Karpas-422 (cell line): ENCODE results near the gene RPL39. TPM values are rescaled to one million over a fixed set of nuclear protein-coding genes. Genes with fewer than 3 reads are reported as not detected.
A peak's percentile ranks its signal among the peaks of the same experiment; 100 is the strongest.
"Not testable (repeated sequence)": the region's sequence is repeated elsewhere in the genome, so short reads cannot be mapped to it uniquely, and the experiment has no call there.

Source experiments
- DNase-seq: peaks from one replicate; pipeline ENCODE4 v3.0.0-alpha.2; 2015
- H2AFZ ChIP-seq: fragments of 200-600 bp; sonication (generic); 2 replicates; pipeline ENCODE4 v1.6.1; 2014; ENCODE audit warnings: antibody characterized with exemption, low read length, mixed read lengths
- H3K27ac ChIP-seq: fragments of 200-600 bp; sonication (generic); 2 replicates; pipeline ENCODE4 v1.5.1; 2014; ENCODE audit warnings: mild to moderate bottlenecking, low read length, moderate library complexity
- H3K27me3 ChIP-seq: fragments of 200-600 bp; sonication (generic); 2 replicates; pipeline ENCODE4 v1.6.1; 2014; ENCODE audit warnings: low read length, mixed read lengths
- H3K36me3 ChIP-seq: fragments of 200-600 bp; sonication (generic); 2 replicates; pipeline ENCODE4 v1.6.1; 2014; ENCODE audit warnings: low read length, mixed read lengths; ENCODE audit not compliant: insufficient read depth
- H3K4me1 ChIP-seq: fragments of 200-600 bp; sonication (generic); 2 replicates; pipeline ENCODE4 v1.6.1; 2014; ENCODE audit warnings: mild to moderate bottlenecking, low read length, mixed read lengths
- H3K4me2 ChIP-seq: fragments of 200-600 bp; sonication (generic); 2 replicates; pipeline ENCODE4 v1.6.1; 2014; ENCODE audit warnings: low read length, low read depth, mild to moderate bottlenecking; ENCODE audit not compliant: poor library complexity, severe bottlenecking
- H3K4me3 ChIP-seq: fragments of 200-600 bp; sonication (generic); 2 replicates; pipeline ENCODE4 v1.5.1; 2014; ENCODE audit warnings: mild to moderate bottlenecking, antibody characterized with exemption, low read length, mixed read lengths
- H3K79me2 ChIP-seq: fragments of 200-600 bp; sonication (generic); 2 replicates; pipeline ENCODE4 v1.6.1; 2014; ENCODE audit warnings: mild to moderate bottlenecking, low read length, mixed read lengths
- H3K9ac ChIP-seq: fragments of 200-600 bp; sonication (generic); 2 replicates; pipeline ENCODE4 v1.6.0; 2014; ENCODE audit warnings: low read length
- H3K9me2 ChIP-seq: fragments of 200-600 bp; sonication (generic), shearing (Covaris generic); replicated peaks from 2 replicates; pipeline ENCODE4 v1.6.0; 2014; ENCODE audit warnings: mild to moderate bottlenecking, low read length, moderate library complexity; ENCODE audit not compliant: insufficient read depth
- H3K9me3 ChIP-seq: fragments of 300-700, 200-600 bp; sonication (generic); 2 replicates; pipeline ENCODE4 v1.6.1; 2014; ENCODE audit warnings: low read length, mixed read lengths
- H4K20me1 ChIP-seq: fragments of 200-600 bp; sonication (generic); 2 replicates; pipeline ENCODE4 v1.6.1; 2014; ENCODE audit warnings: mild to moderate bottlenecking, antibody characterized with exemption, low read length, low read depth; ENCODE audit not compliant: insufficient read depth
- total RNA-seq: library from RNA; depleted of rRNA; stranded (reverse); fragments of >200 nt; shearing (Covaris generic); gene quantifications from 2 replicates; pipeline ENCODE4 v1.2.3, GENCODE V29; 2014; ENCODE audit warnings: low replicate concordance

RPL39 gene
- total RNA-seq, 1 experiment from 2014 or later, result 3,006 TPM

DNA sequence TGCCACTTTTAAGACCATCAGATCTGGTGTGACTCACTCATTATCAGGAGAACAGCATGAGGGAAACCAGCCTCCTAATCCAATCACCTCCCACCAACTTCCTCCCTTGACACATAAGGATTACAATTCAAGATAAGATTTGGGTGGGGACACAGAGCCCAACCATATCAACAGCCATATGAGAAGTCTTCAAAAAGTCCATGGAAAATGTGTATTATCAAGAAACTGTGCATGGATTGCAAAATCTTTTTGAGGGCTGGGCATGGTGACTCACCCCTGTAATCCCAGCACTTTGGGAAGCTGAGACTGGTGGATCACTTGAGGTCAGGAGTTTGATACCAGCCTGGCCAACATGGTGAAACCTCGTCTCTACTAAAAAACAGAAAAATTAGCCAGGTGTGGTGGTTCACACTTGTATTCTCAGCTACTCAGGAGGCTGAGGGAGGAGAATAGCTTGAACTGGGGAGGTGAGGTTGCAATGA, 17.8 kb upstream of the RPL39 start:
- H2AFZ ChIP-seq, result no peak overlapping the region
- H3K27me3 ChIP-seq, result no peaks in the 10 kb centered on the region
- H4K20me1 ChIP-seq, result no peaks in the 10 kb centered on the region
- no peaks in the 10 kb centered on the region for H3K9me3 ChIP-seq
- no peaks in the 10 kb centered on the region for H3K79me2 ChIP-seq
- H3K9me2 ChIP-seq, result no peaks in the 10 kb centered on the region
- DNase-seq, result no peak
- no peaks in the 10 kb centered on the region for H3K36me3 ChIP-seq
- H3K9ac ChIP-seq, result no peak overlapping the region
- no peak overlapping the region for H3K27ac ChIP-seq
- no peak overlapping the region for H3K4me3 ChIP-seq
- H3K4me2 ChIP-seq, result no peak overlapping the region
- no peaks in the 10 kb centered on the region for H3K4me1 ChIP-seq

DNA sequence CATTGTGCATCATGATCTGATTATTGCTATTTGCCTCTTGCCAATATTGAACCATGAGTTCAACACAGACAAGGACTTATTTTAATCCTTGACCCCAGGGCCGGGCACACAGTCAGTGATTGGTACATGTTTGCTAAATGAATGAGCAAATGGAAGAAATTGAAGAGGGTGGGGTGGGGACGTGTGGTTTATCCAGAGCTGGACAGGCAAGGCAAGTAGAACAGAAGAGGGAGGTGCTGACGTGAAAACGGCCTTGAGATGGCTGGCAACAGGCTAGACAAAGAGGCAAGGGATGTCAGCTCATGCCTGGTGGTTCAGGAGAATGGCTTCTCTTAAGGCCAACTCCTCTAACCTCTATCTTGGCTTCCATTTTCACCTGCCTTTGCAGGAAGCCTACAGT, 17.0 kb upstream of the RPL39 start:
- not testable (repeated sequence) for H3K4me1 ChIP-seq, H3K27me3 ChIP-seq, H3K4me3 ChIP-seq, H3K27ac ChIP-seq, DNase-seq, H3K9ac ChIP-seq, H4K20me1 ChIP-seq, H3K4me2 ChIP-seq, H3K9me3 ChIP-seq, H3K36me3 ChIP-seq, H3K79me2 ChIP-seq, H2AFZ ChIP-seq, H3K9me2 ChIP-seq

DNA sequence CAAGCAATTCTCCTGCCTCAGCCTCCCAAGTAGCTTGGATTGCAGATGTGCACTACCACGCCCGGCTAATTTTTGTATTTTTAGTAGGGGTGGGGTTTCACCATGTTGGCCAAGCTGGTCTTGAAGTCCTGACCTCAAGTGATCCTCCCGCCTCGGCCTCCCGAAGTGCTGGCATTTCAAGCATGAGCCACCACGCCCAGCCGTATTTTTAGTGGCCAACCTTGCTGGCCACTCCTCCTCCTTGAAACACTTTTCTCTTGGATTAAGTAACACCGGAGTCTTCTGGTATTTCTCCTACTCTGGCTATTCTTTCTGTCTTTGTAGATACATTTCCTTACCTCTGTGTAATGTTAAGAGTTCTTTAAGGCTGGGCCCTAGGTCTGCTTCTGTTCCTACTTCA, 11.1 kb upstream of the RPL39 start:
- H3K4me2 ChIP-seq, result no peak overlapping the region
- no peak overlapping the region for H3K9ac ChIP-seq
- H2AFZ ChIP-seq, result no peak overlapping the region
- no peaks in the 10 kb centered on the region for H3K9me2 ChIP-seq
- no peak overlapping the region for H3K27ac ChIP-seq
- H3K36me3 ChIP-seq, result no peaks in the 10 kb centered on the region
- H3K4me1 ChIP-seq, result no peaks in the 10 kb centered on the region
- no peaks in the 10 kb centered on the region for H3K27me3 ChIP-seq
- H3K79me2 ChIP-seq, result no peaks in the 10 kb centered on the region
- H3K4me3 ChIP-seq, result no peak overlapping the region
- H3K9me3 ChIP-seq, result no peaks in the 10 kb centered on the region
- H4K20me1 ChIP-seq, result no peaks in the 10 kb centered on the region
- no peak for DNase-seq

DNA sequence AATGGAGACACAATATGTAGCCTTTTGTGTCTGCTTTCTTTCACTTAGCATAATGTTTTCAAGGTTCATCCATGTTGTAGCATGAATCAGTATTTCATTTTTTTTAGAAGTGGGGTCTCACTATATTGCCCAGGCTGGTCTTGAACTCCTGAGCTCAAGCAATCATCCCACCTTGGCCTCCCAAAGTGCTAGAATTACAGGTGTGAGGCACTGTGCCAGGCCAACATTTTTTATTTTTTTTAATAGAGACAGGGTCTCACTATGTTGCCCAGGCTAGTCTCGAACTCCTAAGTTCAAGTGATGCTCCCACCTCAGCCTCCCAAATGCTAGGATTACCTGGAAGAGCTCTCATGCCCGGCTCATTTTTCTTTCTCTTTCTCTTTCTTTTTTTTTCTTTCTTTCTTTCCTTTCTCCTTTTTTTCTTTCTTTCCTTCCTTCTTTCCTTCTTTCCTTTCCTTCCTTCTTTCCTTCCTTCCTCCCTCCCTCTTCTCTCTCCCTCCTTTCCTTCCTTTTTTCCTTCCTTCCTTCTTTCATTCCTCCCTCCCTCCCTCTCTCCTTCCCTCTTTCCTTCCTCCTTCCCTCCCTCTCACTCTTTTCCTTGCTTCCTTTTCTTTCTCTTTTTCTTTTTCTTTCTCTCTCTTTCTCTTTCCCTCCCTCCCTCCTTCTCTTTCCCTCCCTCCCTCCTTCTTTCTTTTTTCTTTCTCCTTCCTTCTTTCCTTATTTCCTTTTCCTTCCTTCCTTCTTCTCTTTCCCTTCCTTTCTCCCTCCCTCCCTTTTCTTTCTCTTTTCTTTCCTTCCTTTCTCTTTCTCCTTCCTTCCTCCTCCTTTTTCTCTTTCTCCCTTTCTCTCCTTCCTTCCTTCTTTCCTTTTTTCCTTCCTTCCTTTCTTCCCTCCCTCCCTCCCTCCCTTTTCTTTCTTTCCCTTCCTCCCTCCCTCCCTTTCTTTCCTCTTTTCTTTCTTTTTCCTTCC, 10.1 kb upstream of the RPL39 start:
- H3K9ac ChIP-seq, result no peak overlapping the region
- no peaks in the 10 kb centered on the region for H3K79me2 ChIP-seq
- no peak overlapping the region for H2AFZ ChIP-seq
- H3K27ac ChIP-seq, result no peak overlapping the region
- no peak overlapping the region for H3K4me3 ChIP-seq
- DNase-seq, result no peak
- H4K20me1 ChIP-seq, result no peaks in the 10 kb centered on the region
- H3K4me2 ChIP-seq, result no peak overlapping the region
- no peaks in the 10 kb centered on the region for H3K36me3 ChIP-seq
- H3K9me3 ChIP-seq, result no peaks in the 10 kb centered on the region
- H3K27me3 ChIP-seq, result no peaks in the 10 kb centered on the region
- H3K9me2 ChIP-seq, result no peaks in the 10 kb centered on the region
- no peaks in the 10 kb centered on the region for H3K4me1 ChIP-seq

DNA sequence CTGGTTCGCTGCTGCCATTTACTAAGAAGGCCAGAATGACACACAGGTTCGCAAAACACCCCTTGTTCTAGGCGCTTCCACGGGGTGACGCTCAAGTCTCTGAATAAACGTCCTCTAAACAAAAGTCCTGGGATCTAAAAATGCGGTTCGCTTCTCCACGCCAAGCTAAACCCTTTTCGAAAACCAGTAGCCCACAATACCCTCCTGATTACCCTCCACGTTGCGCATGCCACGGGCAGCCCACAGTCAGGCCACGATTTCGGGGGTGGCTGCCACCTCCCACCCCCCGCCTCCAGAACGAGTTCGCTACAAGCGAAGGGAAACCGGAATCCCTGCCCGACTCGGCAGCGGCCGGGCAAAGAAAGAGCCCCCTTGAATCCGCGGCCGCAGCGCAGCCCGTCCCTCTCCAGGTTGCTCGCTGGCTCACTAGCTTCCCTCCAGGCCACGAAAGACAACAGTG, 423 bp downstream of the RPL39 start:
- H3K9ac ChIP-seq, result peak overlapping the region; percentile 95
- peaks cover 47% of the 10 kb centered on the region for H3K79me2 ChIP-seq
- peak overlapping the region; percentile 81 for H3K27ac ChIP-seq
- H3K4me1 ChIP-seq, result peaks cover 21% of the 10 kb centered on the region
- no peaks in the 10 kb centered on the region for H3K9me2 ChIP-seq
- H3K9me3 ChIP-seq, result no peaks in the 10 kb centered on the region
- DNase-seq, result peak; percentile 48
- H4K20me1 ChIP-seq, result peaks cover 34% of the 10 kb centered on the region
- H3K27me3 ChIP-seq, result no peaks in the 10 kb centered on the region
- peak overlapping the region; percentile 80 for H3K4me2 ChIP-seq
- H2AFZ ChIP-seq, result no peak overlapping the region
- peaks cover 14% of the 10 kb centered on the region for H3K36me3 ChIP-seq
- peak overlapping the region; percentile 95 for H3K4me3 ChIP-seq

DNA sequence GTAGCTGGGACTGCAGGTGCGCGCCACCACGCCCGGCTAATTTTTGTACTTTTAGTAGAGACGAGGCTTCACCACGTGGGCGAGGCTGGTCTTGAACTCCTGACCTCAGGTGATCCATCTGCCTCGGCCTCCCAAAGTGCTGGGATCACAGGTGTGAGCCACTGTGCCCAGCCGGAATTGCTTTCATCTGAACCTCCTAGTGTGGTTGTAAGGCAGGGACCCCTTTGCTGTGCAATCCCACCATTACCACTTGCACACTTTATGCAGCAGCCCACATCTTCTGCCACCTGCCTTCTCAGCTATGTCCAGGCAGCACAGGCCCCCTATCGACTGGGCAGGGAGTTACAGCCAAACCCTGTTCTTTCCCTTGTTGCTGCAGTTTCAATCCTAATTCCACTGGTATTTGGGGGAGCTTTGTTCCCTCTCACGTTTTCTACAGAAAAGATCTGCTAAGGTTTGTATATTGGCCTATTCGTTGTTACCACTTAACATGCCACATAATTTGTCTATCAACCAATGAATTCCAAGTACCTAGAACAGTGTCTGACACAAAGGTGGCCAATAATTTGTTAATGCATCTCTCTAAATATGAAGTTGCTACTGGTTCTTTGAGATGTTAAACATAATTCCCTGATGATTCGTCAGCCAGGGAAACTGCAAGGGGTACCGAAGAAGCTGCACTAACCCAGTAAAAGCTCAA, 6.5 kb downstream of the RPL39 start:
- Histone ChIP-seq H2AFZ (no peak overlapping the region), H3K4me2 (no peak overlapping the region), H4K20me1 (peaks cover 32% of the 10 kb centered on the region; the same call in 1 of the 2 replicates), H3K4me1 (peaks cover 11% of the 10 kb centered on the region), H3K27me3 (no peaks in the 10 kb centered on the region), H3K4me3 (no peak overlapping the region), H3K36me3 (peaks cover 21% of the 10 kb centered on the region), H3K9ac (no peak overlapping the region), H3K79me2 (peaks cover 25% of the 10 kb centered on the region), H3K9me3 (no peaks in the 10 kb centered on the region), H3K9me2 (no peaks in the 10 kb centered on the region), H3K27ac (no peak overlapping the region)
- DNase-seq, result peak; percentile 79

DNA sequence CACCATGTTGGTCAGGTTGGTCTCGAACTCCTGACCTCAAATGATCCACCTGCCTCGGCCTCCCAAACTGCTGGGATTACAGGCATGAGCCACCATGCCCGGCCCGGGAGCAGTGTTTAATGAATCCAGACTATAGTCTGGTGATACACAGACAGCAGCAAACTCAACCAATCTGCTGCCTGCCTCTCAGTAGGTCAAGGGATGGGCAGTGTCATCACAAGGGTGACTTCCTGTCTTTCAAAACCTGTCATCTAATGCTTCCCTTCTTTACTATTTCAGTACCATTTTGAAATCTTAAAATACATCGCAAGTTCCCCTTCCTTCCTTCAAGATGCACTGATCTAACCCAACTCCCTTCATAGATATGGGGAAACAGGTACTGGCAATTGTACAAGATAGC, 8.4 kb downstream of the RPL39 start:
- H3K4me3 ChIP-seq, result no peak overlapping the region
- no peak overlapping the region for H3K9ac ChIP-seq
- H3K27me3 ChIP-seq, result no peaks in the 10 kb centered on the region
- no peaks in the 10 kb centered on the region for H3K4me1 ChIP-seq
- no peaks in the 10 kb centered on the region for H3K9me2 ChIP-seq
- H3K79me2 ChIP-seq, result peaks cover 8% of the 10 kb centered on the region
- DNase-seq, result no peak
- H4K20me1 ChIP-seq, result peaks cover 20% of the 10 kb centered on the region; the same call in 1 of the 2 replicates
- H3K36me3 ChIP-seq, result peaks cover 7% of the 10 kb centered on the region; the same call in 1 of the 2 replicates
- no peak overlapping the region for H3K4me2 ChIP-seq
- H2AFZ ChIP-seq, result no peak overlapping the region
- no peaks in the 10 kb centered on the region for H3K9me3 ChIP-seq
- H3K27ac ChIP-seq, result no peak overlapping the region

DNA sequence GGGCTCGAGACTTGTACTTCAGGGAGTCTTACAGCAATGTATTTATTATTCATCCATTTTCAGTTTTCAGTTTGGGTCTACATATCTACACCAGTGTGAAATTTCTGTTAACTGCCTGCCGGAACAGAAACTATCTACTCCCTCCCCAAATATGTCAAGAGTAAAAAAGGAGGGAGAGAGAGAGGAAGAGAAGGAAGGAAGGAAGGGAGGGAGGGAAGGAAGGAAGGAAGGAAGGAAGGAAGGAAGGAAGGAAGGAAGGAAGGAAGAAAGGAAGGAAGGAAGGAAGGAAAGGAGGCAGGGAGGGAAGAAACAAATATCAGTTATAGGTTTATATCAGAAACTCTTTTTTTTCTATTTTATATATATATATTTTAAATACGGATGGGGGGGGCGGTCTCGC, 12.6 kb downstream of the RPL39 start:
- Histone ChIP-seq H3K4me2 (no peak overlapping the region), H3K9ac (no peak overlapping the region), H3K79me2 (no peaks in the 10 kb centered on the region), H4K20me1 (0 out of 2 replicates have a peak, but pooled peaks cover under 1% of the 10 kb centered on the region), H3K27ac (no peak overlapping the region), H3K9me2 (no peaks in the 10 kb centered on the region), H3K27me3 (no peaks in the 10 kb centered on the region), H3K4me1 (no peaks in the 10 kb centered on the region), H3K36me3 (no peaks in the 10 kb centered on the region), H3K9me3 (no peaks in the 10 kb centered on the region), H2AFZ (no peak overlapping the region), H3K4me3 (no peak overlapping the region)
- no peak for DNase-seq
